H1 (cell line): ENCODE data around the gene SUDS3. TPM values are rescaled to one million over a fixed set of nuclear protein-coding genes. Genes with fewer than 3 reads are reported as not detected.

Experiments used
- ASH2L ChIP-seq: fragments of 200-600, 300-600 bp; sonication (generic); IDR thresholded peaks from one replicate; pipeline ENCODE4 v1.7.1; 2017; ENCODE audit warnings: low read length
- RFX5 ChIP-seq: IDR thresholded peaks from 2 replicates; pipeline ENCODE4 v1.6.1; 2011; ENCODE audit warnings: low read depth, low read length, improper control_type of control experiment, borderline replicate concordance
- polyA plus RNA-seq, 7 experiments: library from polyadenylated mRNA; depleted of rRNA in 3 of 7; stranded (reverse) in 5 of 7; unstranded in 2 of 7; fragments of >200 nt in 5 of 7; fragments of 200-250 nt in 2 of 7; gene quantifications; 1 replicate in 5 of 7; 2 replicates in 1 of 7; 4 replicates in 1 of 7; pipeline versions ENCODE4 v1.2.1 to v1.2.3, GENCODE V29; 2011 to 2013; ENCODE audit warnings: missing spikeins in 2 of 7, mixed read lengths in 2 of 7
- total RNA-seq: library from RNA; stranded (reverse); fragmentation: NEBNext Ultra II Directional; extraction: Animal tissue kit (Norgen Biotek cat#: 25700); gene quantifications from 2 replicates; pipeline ENCODE4 v1.2.1, GENCODE V29; 2021

Gene SUDS3
- total and polyA plus RNA-seq, 2 of the 8 experiments (the other 6 are each of a cell fraction or from before 2014, with no cell fraction given) = 30.0 to 58.7 TPM

GRCh38 chr12:118391424-118391823 is 15.1 kb downstream of the SUDS3 start (continued):
- TF ChIP-seq ASH2L (no peak), RFX5 (no peak)
